ENCODE data around the gene CARNS1. TPM values are rescaled to one million over a fixed set of nuclear protein-coding genes. Genes with fewer than 3 reads are reported as not detected.

CARNS1 gene
- total and polyA plus RNA-seq, 2 of the 8 experiments (the other 6 are each of a cell fraction or from before 2014, with no cell fraction given): 0.82 to 1.1 TPM

DNA sequence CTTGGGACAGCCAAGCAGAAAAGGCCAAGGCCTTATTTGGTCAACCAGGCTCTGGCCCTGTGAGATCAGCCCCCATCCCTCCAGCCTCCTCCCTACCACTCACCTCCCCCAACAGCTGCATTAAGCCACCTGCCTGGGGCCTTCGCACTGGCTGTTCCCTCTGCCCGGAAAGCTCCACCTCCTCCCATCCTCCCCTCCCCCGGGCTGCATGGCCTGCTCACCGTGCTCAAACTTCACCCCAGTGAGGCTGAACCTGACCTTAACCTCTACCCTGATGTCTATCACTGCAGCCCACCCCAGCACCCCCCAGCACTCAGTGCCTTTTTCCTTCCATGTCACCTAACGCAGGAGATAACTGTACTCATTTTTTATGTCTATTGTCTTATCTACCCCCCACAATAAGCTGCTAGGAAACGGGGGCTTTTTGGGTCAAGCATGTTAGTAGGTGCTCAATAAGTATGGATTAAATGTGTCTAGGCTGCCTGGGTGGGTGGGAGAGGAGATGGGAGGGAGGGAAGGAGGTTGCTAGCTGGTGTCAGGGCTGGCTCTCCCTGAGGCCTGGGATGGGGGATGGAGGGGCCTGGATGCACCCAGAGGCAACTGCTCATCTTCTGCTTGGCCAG, 21.1 kb downstream of the CARNS1 start:
- peak; percentile 69 to 70 for DNase-seq (ENCODE audit: low read depth in 1 of 2, low spot score in 2 of 2)
- POLR2A ChIA-PET (ENCODE audit: partially characterized antibody): interaction anchor here (0.7 to 12.5 kb wide), 23 partner anchors 9 to 85 kb away, joined by 3 to 104 read pairs (median 4); partner anchors contain the start of genes CABP4, CARNS1, GPR152 and POLD4
- Histone ChIP-seq H2AFZ (ENCODE audit: low read length) (no peak overlapping the region), H3K14ac (ENCODE audit: insufficient read length) (no peak overlapping the region), H3K79me2 (ENCODE audit: control insufficient read depth in 1 of 2, insufficient read depth in 2 of 2, low read length in 2 of 2) (no peaks in the 10 kb centered on the region), H2BK15ac (ENCODE audit: low read length) (no peak overlapping the region), H3K27ac (ENCODE audit: low read depth, low read length) (peak overlapping the region; percentile 80; the same call in 1 of the 2 replicates), H4K91ac (replicated peaks; ENCODE audit: insufficient read length, low read length) (peak overlapping the region; percentile 88), H3K56ac (replicated peaks; ENCODE audit: insufficient read length, low read depth, low read length) (no peak overlapping the region), H3K23me2 (ENCODE audit: low read depth, low read length) (no peaks in the 10 kb centered on the region), H3K4me2 (ENCODE audit: insufficient read depth in 1 of 2, low read depth in 2 of 2, low read length in 2 of 2) (peak overlapping the region; percentile 5 to 41; a peak in 1 of 4 replicates), H3K18ac (ENCODE audit: extremely low read depth, low read length) (peak overlapping the region; percentile 13), H3K27me3 (replicated peaks in 1 of 4; ENCODE audit: control insufficient read depth in 3 of 4, extremely low read depth in 1 of 4, insufficient read depth in 3 of 4, low read length in 3 of 4) (no peaks in the 10 kb centered on the region), H3K36me3 (ENCODE audit: control insufficient read depth in 2 of 4, insufficient read depth in 4 of 4, low read length in 3 of 4) (peaks cover 8 to 34% (median 18%) of the 10 kb centered on the region in 4 experiments), H2BK5ac (ENCODE audit: low read depth, low read length) (peak overlapping the region; percentile 87), H3K79me1 (ENCODE audit: low read depth, low read length) (no peaks in the 10 kb centered on the region), H3K4me1 (replicated peaks in 1 of 4; ENCODE audit: control insufficient read depth in 3 of 4, insufficient read depth in 4 of 4, low read length in 3 of 4) (peaks cover 0 to 17% (median 14%) of the 10 kb centered on the region in 4 experiments; a peak in 6 of 7 replicates), H4K20me1 (replicated peaks in 1 of 2; ENCODE audit: control insufficient read depth in 1 of 2, insufficient read depth in 2 of 2, low read length in 2 of 2) (peaks cover 0 to 21% of the 10 kb centered on the region in 2 experiments), H2BK20ac (ENCODE audit: low read length) (0 out of 2 replicates have a peak overlapping the region, but pooled peaks have one; percentile 7), H4K5ac (ENCODE audit: insufficient read length, low read depth, low read length) (peak overlapping the region; percentile 57), H3K9ac (replicated peaks in 1 of 4; ENCODE audit: extremely low read depth in 1 of 4, low read depth in 3 of 4, low read length in 3 of 4) (no peak overlapping the region), H2BK120ac (replicated peaks; ENCODE audit: low read depth, low read length) (no peak overlapping the region), H3K4ac (replicated peaks; ENCODE audit: insufficient read length, low read depth, low read length) (no peak overlapping the region), H4K8ac (ENCODE audit: extremely low read depth, insufficient read depth, low read length) (peak overlapping the region; percentile 51; the same call in 1 of the 2 replicates), H3K4me3 (ENCODE audit: extremely low read depth in 1 of 4, insufficient read depth in 2 of 4, low read depth in 3 of 4, low read length in 4 of 4) (peak overlapping the region in 1 of 4 experiments; percentile 26; a peak in 1 of 8 replicates), H2AK5ac (ENCODE audit: low read depth, low read length) (0 out of 2 replicates have a peak overlapping the region, but pooled peaks have one; percentile 60), H3K23ac (ENCODE audit: insufficient read length) (no peak overlapping the region), H3K9me3 (ENCODE audit: insufficient read depth in 2 of 2, low read depth in 1 of 2, low read length in 1 of 2) (no peaks in the 10 kb centered on the region), H2BK12ac (ENCODE audit: low read depth, low read length) (0 out of 2 replicates have a peak overlapping the region, but pooled peaks have one; percentile 33)
- 60% methylated on average over 6 of the region's 6 CpGs; no CpG with 5 or more reads in 1 of the 2 experiments for WGBS, 2 experiments (ENCODE audit: extremely low coverage in 1 of 2, insufficient coverage in 1 of 2, insufficient read length in 1 of 2, insufficient replicate concordance in 2 of 2, low coverage in 1 of 2, low lambda C conversion rate in 2 of 2, missing lambda C conversion rate in 1 of 2)
- no peak for FAIRE-seq
- CTCF ChIA-PET (ENCODE audit: partially characterized antibody): interaction anchor here (0.6 to 1.8 kb wide), 3 partner anchors 32 to 56 kb away, joined by 3 to 5 read pairs (median 3); no protein-coding TSS in a partner anchor
- peak; percentile 40; the same call in 1 of the 2 replicates for TF ChIP-seq CHD2 (IDR thresholded peaks at IDR 0.05; ENCODE audit: low read length)
- TF ChIP-seq POLR2AphosphoS5 (IDR thresholded peaks at IDR 0.05; ENCODE audit: low read depth, low read length): peak; percentile 70; the same call in 1 of the 2 replicates
- no peak for TF ChIP-seq MAFK (IDR thresholded peaks at IDR 0.05; ENCODE audit: low read depth, low read length)
- peak; percentile 78; the same call in 1 of the 2 replicates for TF ChIP-seq KDM1A (IDR thresholded peaks at IDR 0.05; ENCODE audit: borderline replicate concordance, low read length)
- TF ChIP-seq TCF12 (IDR thresholded peaks at IDR 0.05; ENCODE audit: low read depth, low read length): peak; percentile 89; the same call in 1 of the 2 replicates
- TF ChIP-seq, protein P1, sequence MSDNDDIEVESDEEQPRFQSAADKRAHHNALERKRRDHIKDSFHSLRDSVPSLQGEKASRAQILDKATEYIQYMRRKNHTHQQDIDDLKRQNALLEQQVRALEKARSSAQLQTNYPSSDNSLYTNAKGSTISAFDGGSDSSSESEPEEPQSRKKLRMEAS (IDR thresholded peaks at IDR 0.05): peak; percentile 88
- TF ChIP-seq, protein P2, sequence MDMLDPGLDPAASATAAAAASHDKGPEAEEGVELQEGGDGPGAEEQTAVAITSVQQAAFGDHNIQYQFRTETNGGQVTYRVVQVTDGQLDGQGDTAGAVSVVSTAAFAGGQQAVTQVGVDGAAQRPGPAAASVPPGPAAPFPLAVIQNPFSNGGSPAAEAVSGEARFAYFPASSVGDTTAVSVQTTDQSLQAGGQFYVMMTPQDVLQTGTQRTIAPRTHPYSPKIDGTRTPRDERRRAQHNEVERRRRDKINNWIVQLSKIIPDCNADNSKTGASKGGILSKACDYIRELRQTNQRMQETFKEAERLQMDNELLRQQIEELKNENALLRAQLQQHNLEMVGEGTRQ (IDR thresholded peaks at IDR 0.05; ENCODE audit: low read length): no peak
- no peak for TF ChIP-seq GABPA (IDR thresholded peaks at IDR 0.05; ENCODE audit: borderline replicate concordance, insufficient read depth, low read length)
- peak; percentile 42 for TF ChIP-seq ASH2L (IDR thresholded peaks at IDR 0.05; ENCODE audit: low read length)
- TF ChIP-seq HDAC2 (IDR thresholded peaks at IDR 0.05; ENCODE audit: borderline replicate concordance in 1 of 2, low read depth in 2 of 2, low read length in 2 of 2): 0 out of 4 replicates have a peak, but pooled peaks of 1 of the 2 experiments have one; percentile 56
